Measurements from ENCODE around the gene SIK2.
"Not testable (repeated sequence)": the region's sequence is repeated elsewhere in the genome, so short reads cannot be mapped to it uniquely, and the experiment has no call there.

The SIK2 gene

DNA sequence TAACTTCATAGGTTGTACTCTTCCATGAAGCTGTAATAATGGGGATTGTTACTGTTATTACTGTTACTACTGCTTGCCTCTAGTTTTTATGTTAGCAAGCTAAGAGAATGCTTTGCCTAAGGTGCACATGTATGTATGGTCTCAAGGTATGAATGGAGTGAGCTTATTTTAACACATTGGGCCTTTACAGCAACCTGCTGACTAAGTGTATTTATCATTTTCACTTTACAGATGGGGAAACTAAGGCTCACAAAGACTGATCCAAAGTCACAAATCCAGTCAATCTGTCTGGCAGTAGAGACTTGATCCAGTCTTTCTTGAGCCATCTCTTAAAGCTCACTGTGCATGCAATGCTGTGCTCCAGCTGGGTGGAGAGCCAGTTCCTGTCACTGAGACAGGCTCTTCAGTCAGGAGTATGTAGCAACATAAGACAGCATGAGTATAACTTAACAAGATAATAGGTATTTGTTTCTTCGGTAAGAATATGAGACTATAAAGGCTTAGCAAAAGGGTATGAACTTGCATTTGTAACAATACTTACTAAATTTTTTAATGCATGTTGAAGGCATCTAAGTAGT lies 97.4 kb downstream of the SIK2 start:
- no peak for DNase-seq (ENCODE audit: low spot score)

DNA sequence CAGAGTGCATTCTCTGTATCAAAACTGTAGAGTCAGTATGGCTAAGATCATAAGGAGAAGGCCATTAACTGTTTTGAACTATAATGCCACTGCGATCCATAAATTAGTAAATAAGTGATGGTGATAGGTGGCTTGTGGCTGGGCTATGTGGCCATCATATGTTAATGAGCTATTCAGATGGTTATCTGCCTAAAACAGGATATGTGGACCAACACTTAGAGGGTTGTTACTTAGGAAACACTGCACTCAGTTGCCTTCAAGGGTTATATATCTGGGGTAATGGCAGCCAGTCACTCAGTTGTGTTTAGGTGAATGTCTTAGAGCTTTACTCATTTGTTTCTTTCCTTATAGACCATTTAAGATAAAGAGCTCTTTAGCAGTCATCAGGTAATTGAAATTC lies 97.9 kb downstream of the SIK2 start:
- DNase-seq (ENCODE audit: low spot score): no peak

DNA sequence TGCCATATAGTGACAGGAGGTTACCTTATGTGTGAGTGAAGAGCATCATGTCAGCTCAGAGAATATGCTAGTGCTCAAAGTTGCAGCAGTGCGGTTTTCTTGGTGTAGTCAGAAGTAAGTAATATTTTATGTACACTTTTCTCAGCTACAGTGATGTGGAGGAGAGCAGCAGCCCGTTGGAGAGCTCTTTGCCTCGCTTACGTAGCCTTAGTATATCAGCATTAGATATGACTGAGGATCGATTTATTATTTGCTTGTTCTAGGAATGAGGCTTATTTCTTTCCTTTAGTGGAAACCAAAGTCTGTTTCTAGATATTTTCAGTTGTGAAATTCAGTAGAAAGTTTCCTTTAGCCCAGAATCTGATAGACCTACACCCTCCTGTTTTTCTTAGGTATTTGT lies 100.4 kb downstream of the SIK2 start:
- DNase-seq (ENCODE audit: low spot score): no peak

DNA sequence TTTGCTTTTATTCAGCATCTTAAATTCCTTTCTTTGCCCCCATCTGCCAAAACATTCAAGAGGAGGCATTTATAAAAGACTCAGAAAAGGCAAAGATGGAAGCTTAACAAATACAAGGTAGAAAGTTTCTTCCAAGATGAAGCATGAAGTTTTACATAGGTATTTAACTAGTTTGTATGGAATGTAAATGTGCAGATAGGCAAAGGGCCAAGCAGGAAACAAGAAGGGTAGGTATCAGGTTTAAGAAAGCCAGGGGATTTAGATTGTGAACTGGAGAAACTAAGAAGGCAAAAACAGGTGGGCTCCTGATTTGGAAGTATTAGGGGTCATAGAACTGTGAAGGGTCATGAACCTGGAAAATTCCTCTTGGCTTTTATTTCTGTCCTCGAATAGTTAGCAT lies 101.3 kb downstream of the SIK2 start:
- DNase-seq (ENCODE audit: low spot score): no peak

DNA sequence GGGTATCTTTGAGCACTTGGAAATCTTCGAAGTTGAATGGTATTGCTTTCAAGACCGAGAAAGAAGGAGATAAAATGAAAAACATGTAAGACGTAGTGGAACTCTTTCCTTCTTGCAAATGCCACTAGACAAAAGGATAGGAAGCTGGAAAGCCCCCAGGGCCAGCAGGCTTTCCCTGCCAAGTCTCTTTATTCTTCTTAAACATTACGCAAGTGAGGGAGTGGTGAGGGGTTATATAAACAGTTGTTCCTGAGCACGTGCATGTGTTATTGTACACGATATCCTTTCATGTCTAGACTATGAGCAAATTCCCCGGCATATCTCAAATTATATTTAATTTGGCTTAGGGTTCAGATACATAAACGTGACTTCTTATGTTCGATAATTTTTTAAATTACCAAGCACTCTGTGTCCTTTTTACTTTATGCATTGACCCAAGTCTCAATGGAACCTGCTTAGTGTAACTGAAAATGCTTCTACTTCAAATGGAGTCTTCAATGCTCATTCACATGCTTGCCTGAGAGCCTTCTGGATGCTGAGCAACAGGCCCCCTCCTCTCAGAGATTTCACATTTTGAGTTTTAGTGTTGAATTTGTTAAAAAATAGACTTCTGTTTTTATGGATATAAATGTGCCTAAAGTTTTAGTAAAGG lies 104.9 kb downstream of the SIK2 start:
- no peak for DNase-seq (ENCODE audit: low spot score)

DNA sequence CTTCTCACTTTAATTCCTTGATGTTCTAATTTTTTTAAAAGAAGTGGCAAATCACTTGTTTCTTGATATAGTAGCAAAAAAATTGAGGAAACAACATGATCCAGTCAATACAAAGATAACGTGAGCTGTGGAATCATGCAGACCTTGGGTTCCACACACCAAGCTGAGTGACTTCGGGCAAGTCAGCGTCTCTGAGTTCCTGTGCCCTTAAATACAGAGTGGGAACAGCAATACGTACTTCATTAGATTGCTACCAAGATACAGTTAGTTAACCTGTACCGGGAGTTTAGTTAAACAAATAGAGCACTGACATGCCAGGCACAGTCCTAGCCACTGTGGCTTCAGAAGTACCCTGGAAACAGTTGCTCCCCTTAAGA lies 105.4 kb downstream of the SIK2 start:
- DNase-seq (ENCODE audit: low spot score): no peak

DNA sequence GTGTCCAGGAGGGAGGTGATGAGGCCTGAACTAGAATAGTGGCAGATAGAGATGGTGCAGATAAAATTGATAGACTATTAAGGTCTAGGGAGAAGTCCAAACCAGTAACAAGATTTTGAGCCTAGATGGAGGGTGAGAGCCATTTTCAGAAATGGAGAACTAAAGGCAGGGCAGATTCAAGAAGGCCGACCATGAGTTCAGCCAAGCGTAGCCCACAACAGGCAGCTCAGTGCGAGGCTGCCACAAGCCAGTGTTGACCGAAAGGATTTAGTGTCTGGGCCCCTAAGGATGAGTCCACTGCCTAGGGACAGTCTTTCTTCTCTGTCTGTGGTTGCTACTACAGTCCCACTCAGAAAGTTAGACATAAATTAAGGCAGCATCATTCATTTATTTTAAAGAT lies 112.3 kb downstream of the SIK2 start:
- no peak for DNase-seq (ENCODE audit: low spot score)

DNA sequence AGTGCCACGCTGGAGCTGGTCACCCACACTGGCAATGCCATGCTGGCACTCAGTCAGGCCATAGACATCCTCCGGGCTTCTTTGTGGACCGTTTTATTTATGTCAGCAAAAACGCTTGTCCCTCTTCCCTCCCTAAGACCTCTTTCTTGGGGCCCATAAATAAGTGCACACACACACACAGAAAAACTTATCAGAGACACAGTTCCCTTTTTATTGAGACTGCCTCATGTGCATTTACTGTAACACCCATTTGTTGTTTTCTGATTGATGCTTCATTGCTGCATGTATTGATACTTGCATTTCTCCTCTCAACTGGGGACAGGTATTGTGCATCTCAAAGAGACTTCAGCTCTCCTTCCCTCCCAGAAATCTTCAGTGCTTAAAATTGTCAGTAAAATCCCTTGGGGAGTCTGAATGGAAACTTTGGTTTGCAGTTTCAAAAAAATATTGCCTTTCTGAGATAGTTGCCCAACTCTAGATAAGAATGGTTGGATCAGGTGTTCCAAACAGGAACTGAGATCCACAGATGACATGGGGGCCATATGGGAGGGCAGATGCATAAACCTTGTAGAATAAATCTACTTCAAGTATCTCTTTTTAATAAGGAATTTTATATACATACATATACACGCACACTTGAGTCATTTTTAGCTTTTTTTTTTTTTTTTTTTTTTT lies 113.0 kb downstream of the SIK2 start:
- DNase-seq (ENCODE audit: low spot score): no peak

DNA sequence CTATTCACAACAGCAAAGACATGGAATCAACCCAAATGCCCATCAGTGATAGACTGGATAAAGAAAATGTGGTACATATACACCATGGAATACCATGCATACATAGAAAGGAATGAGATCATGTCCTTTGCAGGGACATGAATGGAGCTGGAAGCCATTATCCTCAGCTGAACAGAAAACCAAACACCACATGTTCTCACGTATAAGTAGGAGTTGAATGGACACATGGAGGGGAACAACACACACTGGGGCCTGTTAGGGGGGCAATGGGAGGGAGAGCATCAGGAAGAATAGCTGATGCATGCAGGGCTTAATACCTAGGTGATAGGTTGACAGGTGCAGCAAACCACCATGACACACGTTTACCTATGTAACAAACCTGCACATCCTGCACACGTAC lies 115.4 kb downstream of the SIK2 start:
- not testable (repeated sequence) for DNase-seq (ENCODE audit: low spot score)

DNA sequence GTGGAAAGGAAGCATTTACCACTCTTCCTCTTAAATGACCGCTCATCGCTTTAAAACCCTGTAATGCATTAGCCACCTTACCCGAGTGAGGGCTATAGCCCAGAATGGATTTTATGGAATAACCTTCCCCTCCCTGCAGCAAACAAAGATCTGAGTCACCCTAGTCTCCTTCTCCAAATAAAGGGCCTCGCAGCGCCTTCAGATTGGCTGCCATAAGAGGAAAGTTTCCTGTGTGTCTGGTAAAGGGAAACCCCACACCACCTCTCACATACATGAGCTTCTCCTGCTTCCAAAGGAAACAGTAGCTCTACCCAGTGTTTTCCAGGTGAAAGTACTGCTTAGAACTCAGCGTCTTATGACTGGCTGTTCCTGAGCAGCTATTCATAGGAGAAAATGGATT lies 116.2 kb downstream of the SIK2 start:
- no peak for DNase-seq (ENCODE audit: low spot score)

DNA sequence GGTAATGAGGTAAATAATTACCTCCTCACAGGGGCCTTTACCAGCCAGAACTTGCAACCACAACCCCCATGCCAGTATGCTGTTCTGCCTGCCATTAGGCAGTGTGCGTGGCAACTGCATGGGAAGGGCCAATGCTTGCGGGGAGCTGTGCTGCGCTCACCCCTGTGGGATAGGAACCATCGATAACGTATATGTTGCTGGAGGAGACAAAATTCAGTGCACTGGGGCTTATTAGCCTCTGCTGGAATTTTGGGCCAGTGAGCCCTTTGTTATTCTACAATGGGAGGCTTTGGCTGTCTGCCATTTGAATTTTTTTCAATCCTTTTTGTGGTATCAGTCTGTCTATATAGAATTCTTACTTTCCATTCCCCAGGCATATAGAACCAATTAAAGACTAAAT lies 116.6 kb downstream of the SIK2 start:
- no peak for DNase-seq (ENCODE audit: low spot score)

DNA sequence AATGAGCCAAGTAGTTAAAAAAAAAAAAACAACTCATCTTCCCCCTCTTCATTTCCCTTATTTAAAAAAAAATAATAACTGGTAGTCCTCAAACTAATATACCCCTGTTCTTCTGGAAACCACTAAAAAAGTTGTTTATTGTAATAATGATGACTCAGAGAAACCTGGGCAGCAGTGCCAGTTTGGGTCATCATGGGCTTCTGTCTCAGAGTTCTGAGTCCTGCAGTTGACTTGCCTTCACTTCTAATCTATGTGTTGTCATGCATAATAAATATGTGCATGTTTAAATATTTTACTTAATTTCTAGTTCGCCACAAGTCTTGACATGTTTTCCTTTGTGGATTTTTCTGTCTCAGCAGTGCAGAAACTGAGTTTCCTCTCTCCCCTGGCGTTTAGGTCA lies 117.1 kb downstream of the SIK2 start:
- DNase-seq (ENCODE audit: low spot score): no peak

DNA sequence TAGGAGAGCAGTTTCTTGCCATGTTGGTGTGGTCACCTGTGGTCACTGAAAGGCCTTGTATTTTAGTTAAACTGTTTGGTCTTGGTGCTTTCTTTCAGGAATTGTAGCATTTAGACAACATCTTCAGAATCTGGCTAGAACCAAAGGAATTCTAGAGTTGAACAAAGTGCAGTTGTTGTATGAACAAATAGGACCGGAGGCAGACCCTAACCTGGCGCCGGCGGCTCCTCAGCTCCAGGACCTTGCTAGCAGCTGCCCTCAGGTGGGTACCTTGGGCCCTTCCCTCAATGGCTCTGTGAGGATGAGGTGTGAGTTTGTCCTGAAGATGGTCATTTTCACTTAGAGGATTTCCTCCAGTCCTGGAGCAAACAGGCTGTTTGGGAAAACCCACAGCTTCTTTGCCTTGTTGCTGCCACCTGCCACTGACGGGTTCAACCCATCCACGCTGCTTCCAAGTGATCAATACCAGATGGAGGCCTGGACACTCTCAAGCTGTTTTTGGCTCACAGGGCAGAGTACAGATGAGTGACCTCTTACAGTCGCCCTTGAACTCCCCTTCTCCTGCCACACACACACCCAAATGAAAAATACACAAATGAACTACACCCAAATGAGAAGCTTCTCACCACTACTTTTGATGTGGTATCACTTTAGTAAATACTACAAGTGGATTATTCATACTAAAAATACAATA lies 118.7 kb downstream of the SIK2 start:
- no peak for DNase-seq (ENCODE audit: low spot score)

DNA sequence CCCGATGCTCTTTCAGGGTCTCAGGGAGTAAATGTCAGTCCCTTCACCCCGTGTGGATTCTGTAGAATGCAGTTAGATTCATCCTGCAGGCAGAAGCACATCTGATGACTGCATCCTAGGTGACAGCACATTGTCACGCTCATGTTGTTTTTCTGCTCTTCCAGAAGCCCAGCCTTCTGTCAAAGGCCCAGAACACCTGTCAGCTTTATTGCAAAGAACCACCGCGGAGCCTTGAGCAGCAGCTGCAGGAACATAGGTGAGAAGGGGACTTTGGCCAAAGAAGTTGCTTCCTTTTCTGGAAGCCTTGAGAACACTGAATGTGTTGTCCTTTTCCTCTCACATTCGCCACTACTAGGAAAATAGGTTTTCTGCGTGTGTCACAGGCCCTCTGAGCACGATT lies 120.3 kb downstream of the SIK2 start:
- DNase-seq (ENCODE audit: low spot score): no peak

DNA sequence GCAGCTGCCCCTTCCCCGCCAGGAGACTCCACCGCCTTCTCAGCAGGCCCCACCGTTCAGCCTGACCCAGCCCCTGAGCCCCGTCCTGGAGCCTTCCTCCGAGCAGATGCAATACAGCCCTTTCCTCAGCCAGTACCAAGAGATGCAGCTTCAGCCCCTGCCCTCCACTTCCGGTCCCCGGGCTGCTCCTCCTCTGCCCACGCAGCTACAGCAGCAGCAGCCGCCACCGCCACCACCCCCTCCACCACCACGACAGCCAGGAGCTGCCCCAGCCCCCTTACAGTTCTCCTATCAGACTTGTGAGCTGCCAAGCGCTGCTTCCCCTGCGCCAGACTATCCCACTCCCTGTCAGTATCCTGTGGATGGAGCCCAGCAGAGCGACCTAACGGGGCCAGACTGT lies 121.3 kb downstream of the SIK2 start:
- DNase-seq (ENCODE audit: low spot score): no peak

DNA sequence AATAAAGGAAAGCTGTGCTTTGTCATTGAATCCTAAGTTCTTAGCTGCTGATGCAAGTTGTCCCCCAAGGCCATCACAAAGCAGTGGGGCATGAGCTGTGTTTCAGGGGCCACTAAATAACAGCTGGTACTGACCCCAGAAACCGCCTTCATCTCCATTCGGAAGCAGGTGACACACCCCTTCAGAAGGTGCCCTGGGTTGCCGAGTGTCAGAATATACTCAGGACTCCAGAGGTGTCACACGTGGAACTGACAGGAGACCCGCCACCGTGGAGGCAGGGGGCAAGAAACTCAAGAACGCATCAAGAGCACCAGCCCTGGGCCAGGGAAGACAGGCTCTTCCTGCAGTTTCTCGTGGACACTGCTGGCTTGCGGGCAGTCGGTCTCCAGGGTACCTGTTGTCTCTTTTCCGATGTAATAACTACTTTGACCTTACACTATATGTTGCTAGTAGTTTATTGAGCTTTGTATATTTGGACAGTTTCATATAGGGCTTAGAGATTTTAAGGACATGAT lies 122.4 kb downstream of the SIK2 start:
- DNase-seq (ENCODE audit: low spot score): no peak

DNA sequence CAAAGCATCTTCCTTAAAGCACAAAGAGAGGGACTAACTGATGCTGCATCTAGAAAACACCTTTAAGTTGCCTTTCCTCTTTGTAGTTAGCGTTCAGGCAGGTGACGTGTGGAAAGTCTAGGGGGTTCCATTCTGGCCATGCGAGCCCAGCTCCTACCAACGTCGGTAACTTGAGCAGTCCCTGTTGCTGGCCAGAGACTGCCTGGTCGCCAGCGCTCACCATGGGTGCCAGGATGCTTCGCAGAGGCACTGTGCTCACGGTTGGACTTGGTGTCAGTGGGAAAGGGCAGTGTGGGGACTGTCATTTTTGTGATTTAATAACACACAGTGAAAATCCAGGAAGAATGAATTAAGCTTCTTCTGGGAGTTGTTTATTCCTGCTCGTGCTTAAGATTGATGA lies 123.4 kb downstream of the SIK2 start:
- DNase-seq (ENCODE audit: low spot score): no peak

DNA sequence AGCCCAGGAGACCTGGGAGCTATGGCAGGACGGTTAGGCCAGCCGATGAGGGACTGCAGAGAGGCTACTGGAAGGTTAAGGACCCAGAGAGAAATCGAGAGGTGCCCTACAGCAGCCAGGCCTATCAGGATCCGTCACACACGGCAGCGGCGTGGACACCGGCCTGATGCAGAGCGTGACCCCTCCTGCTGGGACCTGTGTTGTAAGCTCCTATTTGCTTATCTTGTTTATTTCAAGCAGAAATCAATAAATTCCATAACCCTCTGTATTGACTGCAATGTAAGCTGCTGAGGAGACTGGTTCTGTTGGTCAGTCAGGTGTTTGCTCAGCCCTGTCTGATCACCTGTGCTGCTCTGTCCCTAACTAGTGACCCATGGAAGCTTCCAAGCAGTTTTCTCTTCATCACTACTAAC lies 124.1 kb downstream of the SIK2 start:
- DNase-seq (ENCODE audit: low spot score): no peak

DNA sequence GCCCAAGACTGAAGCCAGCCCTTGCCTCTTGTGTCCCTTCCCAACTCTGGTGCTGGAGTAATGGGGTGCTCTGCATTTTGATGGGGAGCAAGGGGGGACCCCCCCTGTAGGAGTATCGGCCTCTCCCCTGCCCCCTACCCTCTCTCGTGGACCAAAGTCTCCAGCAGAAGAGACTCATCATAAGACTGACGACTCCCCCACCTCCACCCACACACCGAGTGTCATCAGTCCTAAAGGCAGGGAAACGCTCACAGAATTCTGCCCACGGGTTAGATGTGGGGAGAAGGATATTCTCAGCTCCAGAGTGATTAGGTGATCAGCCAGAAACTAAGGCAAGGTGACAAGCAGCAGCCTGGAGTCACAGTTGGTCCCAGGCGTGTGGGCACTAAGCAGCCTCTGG lies 125.2 kb downstream of the SIK2 start:
- no peak for DNase-seq (ENCODE audit: low spot score)

DNA sequence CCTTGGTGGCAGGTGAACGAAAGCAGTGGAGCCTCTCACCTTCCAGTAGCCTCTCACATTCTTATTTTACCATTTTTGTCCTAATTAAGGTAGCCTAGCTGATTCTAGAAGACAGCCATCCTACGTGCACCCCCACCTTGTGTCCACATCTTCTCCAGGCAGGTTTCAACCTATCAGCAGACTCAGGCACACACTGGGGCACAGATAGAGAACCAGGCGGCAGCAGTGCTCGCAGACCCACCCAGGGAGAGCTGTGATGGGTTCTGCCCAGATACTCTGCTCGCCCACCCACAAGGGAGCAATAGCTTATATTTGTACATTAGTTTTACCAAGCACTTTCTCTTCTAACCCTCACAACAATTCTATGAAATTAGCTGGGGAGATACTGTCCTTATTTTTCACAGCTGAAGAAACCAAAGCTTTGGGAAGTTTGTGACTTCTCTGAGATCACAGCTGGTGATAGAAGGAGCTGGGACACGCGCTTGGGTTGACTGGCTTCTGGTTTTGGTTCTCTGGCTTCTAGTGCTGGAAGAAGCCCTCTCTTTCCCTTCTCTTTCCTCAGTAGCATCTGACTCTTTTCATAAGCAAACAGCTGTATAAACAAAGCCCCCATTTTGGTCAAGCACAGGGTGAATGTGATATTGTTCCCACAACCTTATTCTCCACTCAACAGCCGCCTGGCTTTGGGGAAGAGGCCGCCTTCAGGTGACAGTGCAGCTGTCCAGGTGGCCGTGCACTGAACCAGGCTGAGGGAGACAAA lies 127.0 kb downstream of the SIK2 start:
- no peak for DNase-seq (ENCODE audit: low spot score)

DNA sequence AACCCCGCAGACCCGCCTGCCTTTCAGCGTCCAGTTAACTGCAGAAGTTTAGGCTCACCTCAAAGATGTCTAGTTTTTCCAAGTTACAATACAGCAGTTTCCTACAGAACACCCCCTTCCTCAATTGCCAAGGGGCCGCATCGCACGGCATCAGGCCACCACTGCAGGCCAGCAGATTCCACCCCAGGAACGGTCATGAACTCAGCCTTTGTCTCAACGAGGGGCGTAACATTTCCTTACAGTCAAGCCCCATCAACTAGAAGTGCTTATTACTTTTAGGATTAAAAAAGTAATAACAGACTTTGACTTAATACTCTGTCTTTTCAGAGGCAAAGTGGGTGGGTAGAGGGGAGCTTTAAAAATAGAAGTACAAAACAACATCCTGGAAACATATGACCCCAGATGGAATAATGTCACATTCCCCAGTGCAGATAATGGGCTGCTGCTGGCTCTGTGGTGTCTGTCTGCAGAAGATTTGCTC lies 127.6 kb downstream of the SIK2 start:
- no peak for DNase-seq (ENCODE audit: low spot score)
